Activated T-helper 1 cell treated with anti-CD3 and anti-CD28 coated beads, Interleukin-12 subunit alpha, Interleukin-12 subunit beta, Interleukin-2, Interleukin-4 antibody, amounts not matched to agents 30 ng/mL and 10 ng/mL and 1 ng/mL, durations not matched to agents 14 hours and 24 hours and 36 hours (primary cell): ENCODE measurements around the gene YKT6. TPM values are rescaled to one million over a fixed set of nuclear protein-coding genes. Genes with fewer than 3 reads are reported as not detected.

Experiments
- DNase-seq: peaks from one replicate; pipeline ENCODE4 v3.0.0; 2021; ENCODE audit warnings: low spot score
- H3K27ac Mint-ChIP-seq: one replicate; pipeline ENCODE4 v1.8.0; 2021; ENCODE audit warnings: mild to moderate bottlenecking, mixed read lengths
- H3K27me3 Mint-ChIP-seq: one replicate; pipeline ENCODE4 v1.8.0; 2022; ENCODE audit warnings: mild to moderate bottlenecking, moderate library complexity, mixed read lengths; ENCODE audit not compliant: insufficient read depth
- H3K36me3 Mint-ChIP-seq: one replicate; pipeline ENCODE4 v1.8.0; 2021; ENCODE audit warnings: low read depth, mixed read lengths
- H3K4me1 Mint-ChIP-seq: one replicate; pipeline ENCODE4 v1.8.0; 2021; ENCODE audit warnings: low read depth, mixed read lengths
- H3K4me3 Mint-ChIP-seq: one replicate; pipeline ENCODE4 v1.8.0; 2021; ENCODE audit warnings: mild to moderate bottlenecking, moderate library complexity, mixed read lengths
- H3K9me3 Mint-ChIP-seq: one replicate; pipeline ENCODE4 v1.8.0; 2021; ENCODE audit warnings: mixed read lengths
- intact Hi-C: fragments of 100-400 bp; cut with micrococcal nuclease; formaldehyde crosslinking; loops from one replicate; pipeline ENCODE4 v1.15.1; 2024
- total RNA-seq: library from RNA; stranded (reverse); gene quantifications from 2 replicates; pipeline ENCODE4 v1.2.3, GENCODE V29; 2022

YKT6 gene
- total RNA-seq, result 91.8 and 92.1 TPM in 2 replicates

GRCh38 chr7:44200699-44201461, at the start of gene YKT6:
TSS of gene YKT6 (plus strand) at chr7:44200978. CDS start at chr7:44201136, 158 bp downstream.
- H3K4me1 Mint-ChIP-seq, result peaks cover 37% of the 10 kb centered on the region
- peak within 1 kb of the TSS; percentile 52 for H3K27ac Mint-ChIP-seq
- intact Hi-C loops, result loop anchor here (1.0 to 5.0 kb wide), 11 partner anchors 55 to 646 kb away; partner anchors contain the start of genes DBNL, NUDCD3, OGDH and POLD2
- no peaks in the 10 kb centered on the region for H3K27me3 Mint-ChIP-seq
- DNase-seq, result peak; percentile 94
- H3K4me3 Mint-ChIP-seq, result peak within 1 kb of the TSS; percentile 88
- no peaks in the 10 kb centered on the region for H3K9me3 Mint-ChIP-seq
- peaks cover 19% of the 10 kb centered on the region for H3K36me3 Mint-ChIP-seq

- Mint-ChIP-seq H3K36me3 (no peaks in the 10 kb centered on the region), H3K9me3 (no peaks in the 10 kb centered on the region), H3K4me3 (no peak overlapping the region), H3K27ac (no peak overlapping the region), H3K27me3 (peaks cover under 1% of the 10 kb centered on the region), H3K4me1 (no peaks in the 10 kb centered on the region)
- intact Hi-C loops, result no loop called here
- DNase-seq, result no peak
Observed at GRCh38 chr7:44151956-44152355, 48.8 kb upstream of the YKT6 start.

GRCh38 chr7:44152971-44153947, 47.5 kb upstream of the YKT6 start:
- intact Hi-C loops, result no loop called here
- DNase-seq, result no peak
- H3K27me3 Mint-ChIP-seq, result no peaks in the 10 kb centered on the region
- no peaks in the 10 kb centered on the region for H3K9me3 Mint-ChIP-seq
- no peak overlapping the region for H3K27ac Mint-ChIP-seq
- no peaks in the 10 kb centered on the region for H3K36me3 Mint-ChIP-seq
- H3K4me1 Mint-ChIP-seq, result no peaks in the 10 kb centered on the region
- no peak overlapping the region for H3K4me3 Mint-ChIP-seq

- Mint-ChIP-seq H3K27me3 (no peaks in the 10 kb centered on the region), H3K27ac (no peak overlapping the region), H3K36me3 (no peaks in the 10 kb centered on the region), H3K4me1 (no peaks in the 10 kb centered on the region), H3K4me3 (no peak overlapping the region), H3K9me3 (no peaks in the 10 kb centered on the region)
- DNase-seq, result no peak
- intact Hi-C loops, result no loop called here
Observed at GRCh38 chr7:44153948-44154335, 46.8 kb upstream of the YKT6 start.

GRCh38 chr7:44154703-44155102, 46.1 kb upstream of the YKT6 start:
- no peaks in the 10 kb centered on the region for H3K27me3 Mint-ChIP-seq
- DNase-seq, result no peak
- H3K27ac Mint-ChIP-seq, result no peak overlapping the region
- intact Hi-C loops, result no loop called here
- H3K36me3 Mint-ChIP-seq, result no peaks in the 10 kb centered on the region
- no peaks in the 10 kb centered on the region for H3K4me1 Mint-ChIP-seq
- H3K9me3 Mint-ChIP-seq, result no peaks in the 10 kb centered on the region
- no peak overlapping the region for H3K4me3 Mint-ChIP-seq

- H3K4me1 Mint-ChIP-seq, result no peaks in the 10 kb centered on the region
- no peaks in the 10 kb centered on the region for H3K9me3 Mint-ChIP-seq
- no peaks in the 10 kb centered on the region for H3K27me3 Mint-ChIP-seq
- intact Hi-C loops, result no loop called here
- H3K36me3 Mint-ChIP-seq, result no peaks in the 10 kb centered on the region
- DNase-seq, result no peak
- H3K4me3 Mint-ChIP-seq, result no peak overlapping the region
- H3K27ac Mint-ChIP-seq, result no peak overlapping the region
Observed at GRCh38 chr7:44155191-44156185, 45.3 kb upstream of the YKT6 start.

GRCh38 chr7:44156453-44157010, 44.2 kb upstream of the YKT6 start:
- Mint-ChIP-seq H3K27ac (no peak overlapping the region), H3K9me3 (no peaks in the 10 kb centered on the region), H3K4me3 (no peak overlapping the region), H3K27me3 (no peaks in the 10 kb centered on the region), H3K36me3 (no peaks in the 10 kb centered on the region), H3K4me1 (no peaks in the 10 kb centered on the region)
- no peak for DNase-seq
- intact Hi-C loops, result no loop called here

GRCh38 chr7:44157116-44158080, 43.4 kb upstream of the YKT6 start:
- no peak for DNase-seq
- no peaks in the 10 kb centered on the region for H3K36me3 Mint-ChIP-seq
- intact Hi-C loops, result no loop called here
- no peak overlapping the region for H3K27ac Mint-ChIP-seq
- no peaks in the 10 kb centered on the region for H3K27me3 Mint-ChIP-seq
- H3K4me3 Mint-ChIP-seq, result no peak overlapping the region
- H3K9me3 Mint-ChIP-seq, result no peaks in the 10 kb centered on the region
- H3K4me1 Mint-ChIP-seq, result no peaks in the 10 kb centered on the region

GRCh38 chr7:44158096-44158872, 42.5 kb upstream of the YKT6 start:
- Mint-ChIP-seq H3K4me3 (no peak overlapping the region), H3K9me3 (no peaks in the 10 kb centered on the region), H3K4me1 (no peaks in the 10 kb centered on the region), H3K36me3 (no peaks in the 10 kb centered on the region), H3K27me3 (peaks cover 3% of the 10 kb centered on the region), H3K27ac (no peak overlapping the region)
- intact Hi-C loops, result no loop called here
- no peak for DNase-seq

GRCh38 chr7:44158873-44159631, 41.7 kb upstream of the YKT6 start:
- no peaks in the 10 kb centered on the region for H3K9me3 Mint-ChIP-seq
- H3K27ac Mint-ChIP-seq, result no peak overlapping the region
- intact Hi-C loops, result no loop called here
- no peaks in the 10 kb centered on the region for H3K36me3 Mint-ChIP-seq
- DNase-seq, result no peak
- no peak overlapping the region for H3K4me3 Mint-ChIP-seq
- H3K4me1 Mint-ChIP-seq, result no peaks in the 10 kb centered on the region
- peaks cover 5% of the 10 kb centered on the region for H3K27me3 Mint-ChIP-seq
